Loucy (cell line): ENCODE data around the gene HOXD8.

Experiments
- H2AFZ ChIP-seq: fragments of 200-600 bp; sonication (generic); 2 replicates; pipeline ENCODE4 v1.6.0; 2016; ENCODE audit warnings: antibody characterized with exemption, mild to moderate bottlenecking, low read length, moderate library complexity
- H3F3A ChIP-seq: fragments of 200-600 bp; 2 replicates; pipeline ENCODE4 v1.6.0; 2016; ENCODE audit warnings: antibody characterized with exemption, low read depth, mild to moderate bottlenecking
- H3K27me3 ChIP-seq: fragments of 200-600 bp; sonication (generic); 2 replicates; pipeline ENCODE4 v1.6.1; 2014; ENCODE audit warnings: low read length, mild to moderate bottlenecking; ENCODE audit not compliant: insufficient read depth, poor library complexity, severe bottlenecking
- H3K36me3 ChIP-seq: fragments of 200-600 bp; sonication (generic); 2 replicates; pipeline ENCODE4 v1.6.1; 2016; ENCODE audit warnings: low read length; ENCODE audit not compliant: insufficient read depth
- H3K4me1 ChIP-seq: fragments of 200-600 bp; sonication (generic); 2 replicates; pipeline ENCODE4 v1.5.1; 2014; ENCODE audit warnings: low read length, mild to moderate bottlenecking; ENCODE audit not compliant: insufficient read depth, poor library complexity, severe bottlenecking
- H3K4me2 ChIP-seq: fragments of 200-600 bp; sonication (generic); 2 replicates; pipeline ENCODE4 v1.6.0; 2014; ENCODE audit warnings: antibody characterized with exemption, low read length, low read depth, mild to moderate bottlenecking; ENCODE audit not compliant: poor library complexity, severe bottlenecking
- H3K4me3 ChIP-seq: fragments of 200-600 bp; sonication (generic); 2 replicates; pipeline ENCODE4 v1.5.1; 2014; ENCODE audit warnings: low read length, mild to moderate bottlenecking, mixed read lengths; ENCODE audit not compliant: poor library complexity, severe bottlenecking
- H3K79me2 ChIP-seq: fragments of 200-600 bp; sonication (generic); 2 replicates; pipeline ENCODE4 v1.6.1; 2014; ENCODE audit warnings: low read length; ENCODE audit not compliant: insufficient read depth
- H3K9ac ChIP-seq: fragments of 200-600 bp; sonication (generic); 2 replicates; pipeline ENCODE4 v1.6.0; 2014; ENCODE audit warnings: mild to moderate bottlenecking, low read depth, low read length, moderate library complexity; ENCODE audit not compliant: poor library complexity, severe bottlenecking
- H3K9me2 ChIP-seq: fragments of 200-600 bp; sonication (generic); replicated peaks from 2 replicates; pipeline ENCODE4 v1.6.1; 2016; ENCODE audit warnings: low read depth, low read length, mixed read lengths
- H3K9me3 ChIP-seq: fragments of 200-600 bp; sonication (generic); 2 replicates; pipeline ENCODE4 v1.6.1; 2014; ENCODE audit warnings: mild to moderate bottlenecking, antibody characterized with exemption, low read length, low read depth; ENCODE audit not compliant: insufficient read depth
- H4K20me1 ChIP-seq: fragments of 200-600 bp; sonication (generic); 2 replicates; pipeline ENCODE4 v1.6.0; 2014; ENCODE audit warnings: antibody characterized with exemption, low read length, mild to moderate bottlenecking; ENCODE audit not compliant: insufficient read depth, poor library complexity, severe bottlenecking
- CTCF ChIP-seq: fragments of 200-600 bp; sonication (generic); conservative IDR thresholded peaks from 2 replicates; pipeline ENCODE4 v1.5.1; 2014; ENCODE audit warnings: mild to moderate bottlenecking, antibody characterized with exemption, low read length
- EZH2phosphoT487 ChIP-seq: fragments of 200-600 bp; IDR thresholded peaks from 2 replicates; pipeline ENCODE4 v1.6.1; 2018; ENCODE audit warnings: antibody characterized with exemption, mild to moderate bottlenecking, moderate library complexity, borderline replicate concordance

Gene HOXD8

DNA sequence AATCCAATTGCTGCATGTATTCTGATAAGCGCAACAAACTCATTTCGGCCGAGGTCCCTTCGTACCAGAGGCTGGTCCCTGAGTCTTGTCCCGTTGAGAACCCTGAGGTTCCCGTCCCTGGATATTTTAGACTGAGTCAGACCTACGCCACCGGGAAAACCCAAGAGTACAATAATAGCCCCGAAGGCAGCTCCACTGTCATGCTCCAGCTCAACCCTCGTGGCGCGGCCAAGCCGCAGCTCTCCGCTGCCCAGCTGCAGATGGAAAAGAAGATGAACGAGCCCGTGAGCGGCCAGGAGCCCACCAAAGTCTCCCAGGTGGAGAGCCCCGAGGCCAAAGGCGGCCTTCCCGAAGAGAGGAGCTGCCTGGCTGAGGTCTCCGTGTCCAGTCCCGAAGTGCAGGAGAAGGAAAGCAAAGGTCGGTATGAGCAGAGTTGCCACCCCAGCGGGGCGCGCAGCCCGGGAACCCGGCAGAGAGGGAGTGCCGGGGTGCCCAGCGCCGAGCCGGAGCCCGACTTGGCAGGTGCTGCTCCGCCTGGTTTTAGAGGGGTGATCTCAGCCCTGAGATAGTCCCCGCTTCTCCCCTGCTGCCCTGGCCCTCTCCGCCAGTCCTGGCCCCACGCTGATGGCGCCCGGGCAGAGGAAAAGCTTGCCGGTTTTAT is 12.2 kb upstream of the HOXD8 start:
- Histone ChIP-seq H4K20me1 (no peaks in the 10 kb centered on the region), H2AFZ (no peak overlapping the region), H3K4me3 (no peak overlapping the region), H3F3A (0 out of 2 replicates have a peak, but pooled peaks cover 4% of the 10 kb centered on the region), H3K27me3 (peaks cover 72% of the 10 kb centered on the region), H3K36me3 (no peaks in the 10 kb centered on the region), H3K9me2 (no peaks in the 10 kb centered on the region), H3K79me2 (no peaks in the 10 kb centered on the region), H3K4me1 (peaks cover 10% of the 10 kb centered on the region), H3K4me2 (no peak overlapping the region), H3K9me3 (no peaks in the 10 kb centered on the region), H3K9ac (no peak overlapping the region)
- TF ChIP-seq EZH2phosphoT487 (no peak), CTCF (no peak)

- no peak overlapping the region for H3K4me3 ChIP-seq
- no peaks in the 10 kb centered on the region for H4K20me1 ChIP-seq
- no peak overlapping the region for H2AFZ ChIP-seq
- H3K79me2 ChIP-seq = no peaks in the 10 kb centered on the region
- H3K9ac ChIP-seq = no peak overlapping the region
- no peak overlapping the region for H3K4me2 ChIP-seq
- H3K9me3 ChIP-seq = no peaks in the 10 kb centered on the region
- TF ChIP-seq CTCF (no peak), EZH2phosphoT487 (no peak)
- no peaks in the 10 kb centered on the region for H3K36me3 ChIP-seq
- peaks cover 66% of the 10 kb centered on the region for H3K27me3 ChIP-seq
- no peaks in the 10 kb centered on the region for H3K9me2 ChIP-seq
- peaks cover 10% of the 10 kb centered on the region for H3K4me1 ChIP-seq
- H3F3A ChIP-seq = 0 out of 2 replicates have a peak, but pooled peaks cover 4% of the 10 kb centered on the region
Measured at GRCh38 chr2:176117823-176118371, 11.6 kb upstream of the HOXD8 start.

DNA sequence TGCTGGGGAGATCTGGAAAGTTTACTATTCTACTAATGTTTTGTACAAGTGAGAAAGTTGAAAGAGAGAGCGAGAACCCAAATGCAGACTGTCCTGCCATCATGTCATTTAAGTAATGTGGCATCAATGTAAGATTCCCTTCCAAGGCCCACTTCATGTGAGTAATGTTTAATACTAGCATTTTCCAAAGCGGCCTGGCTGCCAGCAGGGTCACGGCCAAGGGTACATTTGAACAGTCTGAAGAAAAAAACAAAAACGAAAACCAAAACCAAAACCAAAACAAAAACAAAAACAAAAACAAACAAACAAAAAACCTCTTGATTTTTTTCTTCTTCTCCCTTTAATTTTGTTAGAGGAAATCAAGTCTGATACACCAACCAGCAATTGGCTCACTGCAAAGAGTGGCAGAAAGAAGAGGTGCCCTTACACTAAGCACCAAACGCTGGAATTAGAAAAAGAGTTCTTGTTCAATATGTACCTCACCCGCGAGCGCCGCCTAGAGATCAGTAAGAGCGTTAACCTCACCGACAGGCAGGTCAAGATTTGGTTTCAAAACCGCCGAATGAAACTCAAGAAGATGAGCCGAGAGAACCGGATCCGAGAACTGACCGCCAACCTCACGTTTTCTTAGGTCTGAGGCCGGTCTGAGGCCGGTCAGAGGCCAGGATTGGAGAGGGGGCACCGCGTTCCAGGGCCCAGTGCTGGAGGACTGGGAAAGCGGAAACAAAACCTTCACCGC is 10.7 kb upstream of the HOXD8 start:
- TF ChIP-seq EZH2phosphoT487 = no peak
- peak; percentile 70 for TF ChIP-seq CTCF
- no peaks in the 10 kb centered on the region for H3K36me3 ChIP-seq
- H3K4me1 ChIP-seq = peaks cover 10% of the 10 kb centered on the region
- H3K9me3 ChIP-seq = no peaks in the 10 kb centered on the region
- H3K4me2 ChIP-seq = no peak overlapping the region
- no peak overlapping the region for H2AFZ ChIP-seq
- H3K9me2 ChIP-seq = no peaks in the 10 kb centered on the region
- H3K9ac ChIP-seq = no peak overlapping the region
- 0 out of 2 replicates have a peak, but pooled peaks cover 4% of the 10 kb centered on the region for H3F3A ChIP-seq
- H3K79me2 ChIP-seq = no peaks in the 10 kb centered on the region
- H4K20me1 ChIP-seq = no peaks in the 10 kb centered on the region
- peaks cover 57% of the 10 kb centered on the region for H3K27me3 ChIP-seq
- H3K4me3 ChIP-seq = no peak overlapping the region
